Mesothelial cell of epicardium (in vitro differentiated cells): Measurements from ENCODE around the gene MBP. TPM values are rescaled to one million over a fixed set of nuclear protein-coding genes. Genes with fewer than 3 reads are reported as not detected.

Experiments used
- DNase-seq, 2 experiments: peaks; one replicate each; pipeline ENCODE4 v3.0.0; 2021; ENCODE audit warnings: low spot score in 2 of 2; ENCODE audit not compliant: unreplicated experiment in 2 of 2
- H3K27ac Mint-ChIP-seq: 2 replicates; pipeline ENCODE4 v1.8.0; 2021; ENCODE audit warnings: mixed read lengths
- H3K27me3 Mint-ChIP-seq: 2 replicates; pipeline ENCODE4 v1.8.0; 2021; ENCODE audit warnings: low read depth, mixed read lengths
- H3K36me3 Mint-ChIP-seq: 2 replicates; pipeline ENCODE4 v1.8.0; 2021; ENCODE audit warnings: mixed read lengths
- H3K4me1 Mint-ChIP-seq: 2 replicates; pipeline ENCODE4 v1.8.0; 2021; ENCODE audit warnings: mixed read lengths
- H3K4me3 Mint-ChIP-seq: 2 replicates; pipeline ENCODE4 v1.8.0; 2021; ENCODE audit warnings: mild to moderate bottlenecking, moderate library complexity, mixed read lengths
- H3K9me3 Mint-ChIP-seq: 2 replicates; pipeline ENCODE4 v1.8.0; 2021; ENCODE audit warnings: mixed read lengths
- total RNA-seq: library from RNA; stranded (reverse); gene quantifications from 3 replicates; pipeline ENCODE4 v1.2.1, GENCODE V29; 2021
- TF ChIP-seq, protein P1 (sequence below): fragments of 200-600 bp; sonication (generic); IDR thresholded peaks from one replicate; pipeline ENCODE4 v1.5.0; 2021; ENCODE audit warnings: antibody characterized with exemption; ENCODE audit not compliant: unreplicated experiment

The MBP gene
- total RNA-seq, 1 donor from 2014 or later: 20.8 TPM

DNA sequence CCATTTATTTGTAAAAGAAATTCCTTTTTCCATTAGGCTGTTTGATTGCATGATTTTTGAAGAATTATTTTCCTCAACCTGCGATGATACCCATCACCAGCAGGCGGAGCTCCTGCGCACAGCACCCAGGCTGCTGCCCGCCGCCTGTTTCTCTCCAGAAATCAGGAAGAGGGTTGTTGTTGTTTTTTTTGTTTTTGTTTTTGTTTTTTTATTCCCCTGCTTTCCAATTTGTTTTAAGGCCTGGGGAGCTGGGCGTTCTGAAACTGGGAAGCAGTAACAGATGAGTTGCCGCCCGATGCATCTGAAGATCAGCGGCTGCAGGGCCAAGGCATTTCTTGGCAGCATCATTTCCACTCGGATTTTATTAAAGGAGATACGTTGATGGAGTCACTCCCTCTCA is 132.1 kb downstream of the MBP start:
- Mint-ChIP-seq H3K4me3 (no peak overlapping the region), H3K4me1 (peaks cover 3% of the 10 kb centered on the region), H3K36me3 (no peaks in the 10 kb centered on the region), H3K27ac (no peak overlapping the region), H3K27me3 (peaks cover 5% of the 10 kb centered on the region), H3K9me3 (no peaks in the 10 kb centered on the region)
- peak in 1 of 2 experiments; percentile 72 for DNase-seq
- TF ChIP-seq, protein P1, sequence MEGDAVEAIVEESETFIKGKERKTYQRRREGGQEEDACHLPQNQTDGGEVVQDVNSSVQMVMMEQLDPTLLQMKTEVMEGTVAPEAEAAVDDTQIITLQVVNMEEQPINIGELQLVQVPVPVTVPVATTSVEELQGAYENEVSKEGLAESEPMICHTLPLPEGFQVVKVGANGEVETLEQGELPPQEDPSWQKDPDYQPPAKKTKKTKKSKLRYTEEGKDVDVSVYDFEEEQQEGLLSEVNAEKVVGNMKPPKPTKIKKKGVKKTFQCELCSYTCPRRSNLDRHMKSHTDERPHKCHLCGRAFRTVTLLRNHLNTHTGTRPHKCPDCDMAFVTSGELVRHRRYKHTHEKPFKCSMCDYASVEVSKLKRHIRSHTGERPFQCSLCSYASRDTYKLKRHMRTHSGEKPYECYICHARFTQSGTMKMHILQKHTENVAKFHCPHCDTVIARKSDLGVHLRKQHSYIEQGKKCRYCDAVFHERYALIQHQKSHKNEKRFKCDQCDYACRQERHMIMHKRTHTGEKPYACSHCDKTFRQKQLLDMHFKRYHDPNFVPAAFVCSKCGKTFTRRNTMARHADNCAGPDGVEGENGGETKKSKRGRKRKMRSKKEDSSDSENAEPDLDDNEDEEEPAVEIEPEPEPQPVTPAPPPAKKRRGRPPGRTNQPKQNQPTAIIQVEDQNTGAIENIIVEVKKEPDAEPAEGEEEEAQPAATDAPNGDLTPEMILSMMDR: peak; percentile 98

DNA sequence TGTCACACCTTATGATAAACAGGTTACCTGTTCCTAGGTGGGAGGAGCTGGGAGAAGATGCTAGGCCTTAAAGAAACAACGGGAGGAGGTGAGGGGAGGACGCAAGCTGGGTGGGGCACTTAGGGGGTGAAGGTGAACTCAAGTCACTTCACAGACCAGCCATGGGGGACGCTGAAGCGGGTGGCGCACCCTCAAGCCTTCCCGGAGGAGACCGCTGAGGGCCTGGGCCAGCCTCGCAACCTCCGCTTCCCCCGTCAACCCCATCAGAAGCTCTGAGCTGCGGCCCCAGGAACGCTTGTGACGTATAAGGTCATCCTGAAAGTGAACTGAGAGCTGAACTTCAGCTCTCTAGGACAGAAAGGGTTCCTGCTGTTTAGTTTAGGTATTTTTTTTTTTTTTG is 133.5 kb downstream of the MBP start:
- Mint-ChIP-seq H3K4me1 (peaks cover 3% of the 10 kb centered on the region), H3K27ac (no peak overlapping the region), H3K4me3 (no peak overlapping the region), H3K36me3 (no peaks in the 10 kb centered on the region), H3K27me3 (peaks cover 4% of the 10 kb centered on the region), H3K9me3 (no peaks in the 10 kb centered on the region)
- no peak for DNase-seq
- TF ChIP-seq, protein P1: no peak

- Mint-ChIP-seq H3K4me3 (no peak overlapping the region), H3K36me3 (no peaks in the 10 kb centered on the region), H3K27ac (no peak overlapping the region), H3K9me3 (no peaks in the 10 kb centered on the region), H3K27me3 (peaks cover 4% of the 10 kb centered on the region), H3K4me1 (peaks cover 3% of the 10 kb centered on the region)
- no peak for DNase-seq
- TF ChIP-seq, protein P1: no peak
Measured at GRCh38 chr18:76997951-76998808, 134.4 kb downstream of the MBP start.

DNA sequence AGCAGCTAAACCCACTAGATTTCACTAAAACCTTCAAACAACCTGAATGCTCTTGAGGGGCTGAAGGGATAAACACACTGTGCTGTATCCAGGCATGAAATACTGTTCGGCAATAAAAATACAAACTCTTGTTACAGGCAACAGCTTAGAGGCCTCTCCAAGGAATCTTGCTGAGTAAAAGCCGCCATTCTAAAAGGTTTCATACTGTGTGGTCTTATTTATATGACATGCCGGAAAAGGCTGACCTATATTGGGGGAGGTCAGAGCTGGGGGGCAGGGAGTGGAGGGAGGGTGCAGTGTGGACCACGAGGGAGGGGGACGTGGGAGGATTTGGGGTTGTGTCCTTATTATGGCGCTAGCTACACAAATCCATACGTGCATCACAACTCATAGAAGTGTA is 136.2 kb downstream of the MBP start:
- TF ChIP-seq, protein P1: no peak
- H3K36me3 Mint-ChIP-seq: no peaks in the 10 kb centered on the region
- no peak for DNase-seq
- H3K27me3 Mint-ChIP-seq: peaks cover 4% of the 10 kb centered on the region
- H3K4me1 Mint-ChIP-seq: peaks cover 3% of the 10 kb centered on the region
- no peak overlapping the region for H3K27ac Mint-ChIP-seq
- no peak overlapping the region for H3K4me3 Mint-ChIP-seq
- H3K9me3 Mint-ChIP-seq: no peaks in the 10 kb centered on the region

DNA sequence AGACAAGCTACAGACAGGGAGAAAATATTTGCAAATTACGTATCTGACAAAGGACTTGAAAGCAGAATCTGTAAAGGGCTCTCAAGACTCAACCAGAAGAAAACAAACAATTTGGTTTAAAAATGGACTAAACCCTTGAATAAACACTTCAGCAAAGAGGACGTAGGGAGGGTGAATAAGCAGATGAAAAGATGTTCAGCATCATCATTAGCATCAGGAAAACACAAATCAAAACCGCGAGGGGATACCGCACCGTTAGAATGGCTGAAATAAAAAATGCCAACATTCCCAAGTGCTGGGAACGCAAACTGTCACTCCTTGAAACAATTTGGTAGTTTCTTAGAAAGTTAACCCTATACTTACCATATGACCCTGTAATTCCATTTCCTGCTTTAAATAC is 136.7 kb downstream of the MBP start:
- Mint-ChIP-seq H3K9me3 (no peaks in the 10 kb centered on the region), H3K27me3 (peaks cover 4% of the 10 kb centered on the region), H3K4me1 (peaks cover 3% of the 10 kb centered on the region), H3K4me3 (no peak overlapping the region), H3K27ac (no peak overlapping the region), H3K36me3 (no peaks in the 10 kb centered on the region)
- TF ChIP-seq, protein P1: no peak
- no peak for DNase-seq
